HG03280 (cell line): ENCODE results near the gene SGO2.
"Not testable (repeated sequence)": the region's sequence is repeated elsewhere in the genome, so short reads cannot be mapped to it uniquely, and the experiment has no call there.

Experiments
- ATAC-seq: cut with Tn5 transposase; IDR thresholded peaks from one replicate; pipeline ENCODE4 v1.9.1; 2021; ENCODE audit warnings: mild to moderate bottlenecking, moderate library complexity; ENCODE audit not compliant: unreplicated experiment

Gene SGO2

GRCh38 chr2:200523604-200524003 is 2.4 kb upstream of the SGO2 start:
- ATAC-seq: no peak

- ATAC-seq: no peak
Observed at GRCh38 chr2:200525066-200525465, 941 bp upstream of the SGO2 start.

DNA sequence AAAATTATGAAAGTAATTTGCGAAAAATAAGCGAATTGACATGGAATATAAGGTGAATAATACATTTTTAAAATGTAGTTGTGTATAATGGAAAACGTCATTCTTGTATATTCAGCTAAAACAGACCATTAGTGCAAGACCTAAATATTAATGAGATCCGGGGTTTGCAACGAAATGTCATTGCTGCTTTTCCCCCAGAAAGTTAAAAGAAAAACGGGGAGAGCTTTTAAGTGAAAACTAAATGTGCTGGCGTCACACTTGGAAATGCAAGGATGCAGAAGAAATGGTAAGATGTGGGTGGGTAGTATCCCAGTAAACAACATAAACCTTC is 491 bp upstream of the SGO2 start:
- ATAC-seq: no peak

DNA sequence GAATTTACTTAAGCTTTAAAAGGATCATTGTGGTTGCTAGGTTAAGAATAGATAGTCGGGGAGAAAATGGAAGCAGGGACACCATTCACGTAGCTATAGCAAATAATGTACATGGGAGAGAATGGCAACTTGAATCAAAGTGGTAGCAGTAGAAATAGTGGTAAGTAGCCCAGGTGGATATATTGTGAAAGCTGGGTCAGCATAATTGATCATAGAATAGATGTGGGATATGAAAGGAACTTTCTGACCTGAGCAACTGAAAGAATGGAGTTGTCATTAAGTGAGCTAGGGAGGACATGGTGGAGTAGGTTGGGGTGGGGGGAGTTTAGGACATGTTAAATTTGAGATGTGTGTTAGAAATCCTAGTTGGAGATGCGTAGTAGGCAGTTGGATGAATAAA is 2.2 kb downstream of the SGO2 start:
- ATAC-seq: no peak

- no peak for ATAC-seq
Observed at GRCh38 chr2:200533754-200534153, 7.7 kb downstream of the SGO2 start.

DNA sequence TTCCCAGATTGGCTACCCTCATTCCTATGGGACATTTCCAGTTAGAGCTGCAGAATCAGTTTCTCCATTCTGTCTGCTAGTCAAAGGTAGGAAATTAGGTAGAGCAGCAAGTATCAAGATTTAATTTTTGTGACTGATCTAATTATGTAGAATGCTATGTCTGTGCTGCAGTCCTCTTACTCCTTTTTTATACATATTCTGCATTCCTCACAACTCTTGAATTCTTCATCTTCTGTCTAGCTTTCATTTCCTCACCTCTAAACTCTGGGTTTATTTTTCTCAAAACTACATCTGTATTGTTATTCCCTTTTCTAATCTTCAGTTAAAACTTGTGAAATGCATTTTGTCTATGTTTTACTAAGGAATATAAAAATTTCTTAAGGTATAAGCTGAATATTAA is 8.6 kb downstream of the SGO2 start:
- no peak for ATAC-seq

DNA sequence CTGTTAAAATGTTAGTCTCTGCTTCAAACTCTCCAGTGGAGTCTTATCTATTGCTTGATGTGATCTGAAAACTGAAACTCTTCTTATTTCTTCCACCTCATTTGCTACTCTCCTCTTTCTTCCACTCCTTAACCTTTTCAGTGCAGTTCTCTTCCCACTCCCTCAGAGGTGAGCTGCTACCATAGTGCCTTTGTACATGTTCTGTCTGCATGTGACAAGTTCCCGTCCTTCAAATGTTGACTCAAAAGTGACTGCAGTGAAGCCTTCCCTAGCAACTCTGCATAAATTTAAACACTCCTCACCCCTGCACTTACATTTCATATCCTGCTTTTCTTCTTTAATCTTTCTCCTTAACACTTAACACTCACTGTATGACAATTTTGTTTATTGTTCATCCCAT is 12.1 kb downstream of the SGO2 start:
- ATAC-seq: no peak

- no peak for ATAC-seq
Observed at GRCh38 chr2:200540793-200541192, 14.8 kb downstream of the SGO2 start.

GRCh38 chr2:200566596-200566995 is 40.6 kb downstream of the SGO2 start:
- ATAC-seq: not testable (repeated sequence)

- ATAC-seq: no peak
Observed at GRCh38 chr2:200567932-200568331, 41.9 kb downstream of the SGO2 start.

GRCh38 chr2:200575957-200576356 is 50.0 kb downstream of the SGO2 start:
- no peak for ATAC-seq

DNA sequence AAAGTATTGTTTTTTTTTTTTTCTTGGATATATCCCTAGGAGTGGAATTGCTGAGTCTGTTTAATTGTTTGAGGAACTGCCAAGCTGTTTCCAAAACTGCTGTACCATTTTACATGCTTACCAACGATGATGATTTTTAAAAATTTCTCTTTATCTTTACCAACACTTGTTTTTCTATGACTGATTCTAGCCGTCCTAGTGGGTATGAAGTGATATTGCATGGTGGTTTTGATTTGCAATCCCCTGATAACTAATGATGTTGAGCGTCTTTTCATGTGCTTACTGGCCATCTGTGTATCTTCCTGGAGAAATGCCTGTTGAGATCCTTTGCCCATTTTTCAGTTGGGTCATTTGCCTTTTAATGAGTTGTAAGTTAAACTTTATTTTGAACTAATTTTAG is 51.0 kb downstream of the SGO2 start:
- ATAC-seq: no peak

DNA sequence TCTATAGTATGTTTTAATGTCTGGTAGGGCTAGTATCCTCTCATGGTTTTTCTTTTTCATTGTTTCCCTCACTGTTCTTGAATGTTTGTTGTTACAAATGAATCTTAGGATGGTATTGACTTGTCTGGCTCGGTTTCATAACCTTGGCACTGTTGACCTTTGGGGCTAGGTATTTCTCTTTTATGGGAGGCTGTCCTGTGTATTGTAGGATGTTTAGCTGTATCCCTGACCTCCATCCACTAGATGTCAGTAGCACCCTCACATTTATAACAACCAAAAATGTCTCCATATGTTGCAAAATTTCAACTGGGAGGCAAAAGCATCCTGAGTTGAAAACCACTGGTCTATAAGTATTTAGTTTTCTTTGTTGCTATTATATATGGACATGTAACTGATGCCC is 52.8 kb downstream of the SGO2 start:
- peak; percentile 64 for ATAC-seq

DNA sequence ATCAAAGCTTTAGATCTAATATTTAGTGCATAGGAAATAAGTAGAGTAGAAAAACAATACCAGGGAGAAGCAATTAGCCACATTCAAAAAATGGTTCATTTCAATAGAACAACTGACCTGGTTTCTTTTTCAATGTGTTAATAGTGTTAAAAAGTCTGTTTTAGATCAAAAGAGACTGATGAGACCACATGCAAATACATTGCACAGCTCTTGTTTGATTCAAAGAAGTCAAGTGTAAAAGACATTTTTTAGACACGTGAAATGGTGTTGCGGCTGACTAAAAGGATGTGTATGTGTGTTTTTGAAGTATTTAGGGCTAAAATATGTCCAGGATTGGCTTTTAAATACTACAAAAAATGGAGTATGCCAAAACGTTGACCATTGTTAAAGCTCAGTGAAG is 58.6 kb downstream of the SGO2 start:
- ATAC-seq: no peak

GRCh38 chr2:200585340-200585729 is 59.3 kb downstream of the SGO2 start:
- ATAC-seq: no peak

DNA sequence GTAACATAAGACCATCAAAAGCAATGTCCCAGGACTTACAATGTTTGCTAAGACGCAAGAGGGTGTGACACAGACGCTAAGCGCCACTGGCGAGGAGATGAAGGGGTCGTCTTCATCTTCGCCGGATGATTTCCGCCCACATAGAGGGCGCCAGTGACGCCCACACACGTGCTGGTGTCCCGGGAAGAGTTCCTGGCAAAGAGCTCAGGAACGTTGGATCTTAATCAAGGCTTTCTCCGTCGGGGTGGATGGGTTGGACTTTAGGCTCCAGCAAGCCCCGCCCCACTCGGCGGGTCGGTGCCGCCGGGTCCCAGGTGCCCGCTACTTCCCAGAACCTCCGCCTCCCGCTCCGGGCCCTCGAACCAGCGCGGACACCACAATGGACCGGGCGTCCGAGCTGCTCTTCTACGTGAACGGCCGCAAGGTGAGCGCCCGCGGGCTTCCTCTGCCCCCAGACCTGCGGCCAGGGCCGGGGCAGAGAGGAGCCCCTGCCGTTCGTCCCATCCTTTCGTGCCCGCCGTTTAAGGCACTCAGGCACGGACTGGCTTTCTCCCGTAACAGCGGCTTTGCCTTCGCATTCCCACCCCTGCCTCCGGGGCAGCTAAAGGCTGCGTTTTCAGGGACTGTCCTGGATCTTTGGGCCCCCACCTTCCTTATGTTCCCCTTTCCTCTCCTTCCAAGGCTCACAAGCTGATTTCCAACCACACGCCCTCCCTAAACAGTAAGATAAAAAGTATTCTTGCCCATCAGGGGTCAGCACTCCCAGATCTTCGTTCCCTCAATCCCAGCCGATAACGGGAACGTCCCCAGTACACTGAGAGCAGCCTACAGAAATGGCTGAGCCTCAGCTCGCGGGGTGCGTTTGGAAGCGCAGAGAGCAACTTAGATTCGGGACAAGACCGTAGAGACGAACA is 60.0 kb downstream of the SGO2 start, which contains the start of gene AOX1:
AOX1 (plus strand) TSS at position 285 of the 914 bp plus-strand sequence; CDS start at position 380, 95 bp downstream.
- no peak for ATAC-seq

GRCh38 chr2:200586644-200586975 is 60.6 kb downstream of the SGO2 start:
- no peak for ATAC-seq

GRCh38 chr2:200587007-200587616 is 61.1 kb downstream of the SGO2 start:
- ATAC-seq: no peak

DNA sequence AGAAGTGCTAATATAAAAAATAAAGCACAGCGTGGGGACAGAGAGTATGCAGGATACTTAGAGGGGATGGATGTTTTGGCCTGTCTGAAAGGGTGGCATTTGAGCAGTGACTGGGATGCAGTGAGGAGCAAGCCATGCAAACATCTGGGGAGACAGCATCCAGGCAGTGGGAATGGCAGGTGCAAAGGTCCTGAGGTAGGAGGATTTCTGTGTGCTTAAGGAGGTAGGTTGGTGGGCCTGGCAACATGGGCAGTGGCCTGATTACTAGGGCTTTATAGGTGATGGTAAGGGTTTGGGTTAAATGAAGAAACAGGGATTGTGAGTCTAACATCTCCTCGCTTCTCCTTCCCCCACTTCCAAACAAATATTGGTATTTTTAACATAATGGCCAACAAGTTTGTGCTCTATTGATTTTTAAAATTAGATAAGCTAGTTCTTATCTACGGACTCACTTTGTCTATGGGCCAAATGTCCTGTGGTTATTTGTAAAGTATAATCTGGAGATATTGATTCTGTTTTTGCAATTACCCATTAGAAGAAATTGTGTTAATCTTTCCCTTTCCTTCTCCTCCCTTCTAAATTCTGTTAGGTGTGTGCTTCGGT is 62.2 kb downstream of the SGO2 start:
- ATAC-seq: no peak

GRCh38 chr2:200590090-200590489 is 64.1 kb downstream of the SGO2 start:
- ATAC-seq: no peak

- no peak for ATAC-seq
Observed at GRCh38 chr2:200591308-200591707, 65.3 kb downstream of the SGO2 start.

- ATAC-seq: no peak
Observed at GRCh38 chr2:200592406-200593075, 66.5 kb downstream of the SGO2 start.
